Measurements from ENCODE around the gene PRR33. TPM values are rescaled to one million over a fixed set of nuclear protein-coding genes. Genes with fewer than 3 reads are reported as not detected.

Gene PRR33
- total RNA-seq, 1 experiment from 2014 or later, result not detected

- H3K36me3 ChIP-seq (ENCODE audit: low read depth, low read length), result no peaks in the 10 kb centered on the region
- no peak overlapping the region for H3K27ac ChIP-seq (ENCODE audit: low read length)
- DNase-seq (no peak), ATAC-seq (no peak)
- no peaks in the 10 kb centered on the region for H3K4me1 ChIP-seq (ENCODE audit: insufficient read depth, low read length)
- H3K4me2 ChIP-seq (ENCODE audit: low read length), result no peak overlapping the region
- POLR2A ChIA-PET (ENCODE audit: unreplicated experiment), result no interaction called here
- no peaks in the 10 kb centered on the region for H4K20me1 ChIP-seq (ENCODE audit: low read length)
- H2AFZ ChIP-seq (ENCODE audit: low read length), result no peak overlapping the region
- no peak overlapping the region for H3K4me3 ChIP-seq (ENCODE audit: low read length)
- TF ChIP-seq EZH2 (IDR thresholded peaks at IDR 0.05; ENCODE audit: low read length, unreplicated experiment) (no peak), CTCF (conservative IDR thresholded peaks at IDR 0.05; ENCODE audit: low read depth, low read length) (no peak), EZH2phosphoT487 (IDR thresholded peaks at IDR 0.05; ENCODE audit: borderline replicate concordance, low read length) (no peak)
- CTCF ChIA-PET, result no interaction called here
- no peaks in the 10 kb centered on the region for H3K9me2 ChIP-seq (replicated peaks; ENCODE audit: low read length)
- no TSS peak for BruUV-seq (replicated peaks)
- H3K79me2 ChIP-seq (ENCODE audit: low read length), result no peaks in the 10 kb centered on the region
- H3K9me3 ChIP-seq (ENCODE audit: low read length), result no peaks in the 10 kb centered on the region
- H3K9ac ChIP-seq (ENCODE audit: low read length), result no peak overlapping the region
- intact Hi-C loops (cut with micrococcal nuclease), result no loop called here
- no peaks in the 10 kb centered on the region for H3K27me3 ChIP-seq (ENCODE audit: low read length)
- no peaks in the 10 kb centered on the region for H3F3A ChIP-seq (ENCODE audit: low read length, unreplicated experiment)
Observed at GRCh38 chr11:1925373-1926155, 33.9 kb upstream of the PRR33 start.

- CTCF ChIA-PET, result no interaction called here
Observed at GRCh38 chr11:1924646-1925372, 33.1 kb upstream of the PRR33 start.

More at GRCh38 chr11:1924646-1925372, 33.1 kb upstream of the PRR33 start:
- Histone ChIP-seq H3K27ac (ENCODE audit: low read length) (no peak overlapping the region), H3K27me3 (ENCODE audit: low read length) (no peaks in the 10 kb centered on the region), H3K36me3 (ENCODE audit: low read depth, low read length) (no peaks in the 10 kb centered on the region), H3F3A (ENCODE audit: low read length, unreplicated experiment) (no peaks in the 10 kb centered on the region), H2AFZ (ENCODE audit: low read length) (no peak overlapping the region), H3K4me2 (ENCODE audit: low read length) (no peak overlapping the region), H3K4me1 (ENCODE audit: insufficient read depth, low read length) (no peaks in the 10 kb centered on the region), H3K9me2 (replicated peaks; ENCODE audit: low read length) (no peaks in the 10 kb centered on the region), H4K20me1 (ENCODE audit: low read length) (no peaks in the 10 kb centered on the region), H3K9ac (ENCODE audit: low read length) (no peak overlapping the region), H3K4me3 (ENCODE audit: low read length) (no peak overlapping the region), H3K9me3 (ENCODE audit: low read length) (no peaks in the 10 kb centered on the region), H3K79me2 (ENCODE audit: low read length) (no peaks in the 10 kb centered on the region)
- TF ChIP-seq EZH2 (IDR thresholded peaks at IDR 0.05; ENCODE audit: low read length, unreplicated experiment), result no peak
- no peak for TF ChIP-seq EZH2phosphoT487 (IDR thresholded peaks at IDR 0.05; ENCODE audit: borderline replicate concordance, low read length)
- TF ChIP-seq CTCF (conservative IDR thresholded peaks at IDR 0.05; ENCODE audit: low read depth, low read length), result no peak
- intact Hi-C loops (cut with micrococcal nuclease), result no loop called here
- DNase-seq, result no peak
- no peak for ATAC-seq
- POLR2A ChIA-PET (ENCODE audit: unreplicated experiment), result no interaction called here
- no TSS peak for BruUV-seq (replicated peaks)
